HG03439 (cell line): ENCODE data around the gene SLC4A8.
"Not testable (repeated sequence)": the region's sequence is repeated elsewhere in the genome, so short reads cannot be mapped to it uniquely, and the experiment has no call there.

Experiments
- ATAC-seq: cut with Tn5 transposase; IDR thresholded peaks from one replicate; pipeline ENCODE4 v1.9.1; 2021; ENCODE audit warnings: mild to moderate bottlenecking, moderate library complexity; ENCODE audit not compliant: unreplicated experiment

SLC4A8 gene

GRCh38 chr12:51472984-51473383 is 48.4 kb downstream of the SLC4A8 start:
- no peak for ATAC-seq

- ATAC-seq = no peak
Measured at GRCh38 chr12:51473947-51474346, 49.3 kb downstream of the SLC4A8 start.

GRCh38 chr12:51475543-51475942 is 50.9 kb downstream of the SLC4A8 start:
- ATAC-seq = no peak

GRCh38 chr12:51480978-51481377 is 56.3 kb downstream of the SLC4A8 start:
- ATAC-seq = no peak

GRCh38 chr12:51482929-51483697 is 58.5 kb downstream of the SLC4A8 start:
- no peak for ATAC-seq

- ATAC-seq = no peak
Measured at GRCh38 chr12:51484119-51484518, 59.5 kb downstream of the SLC4A8 start.

GRCh38 chr12:51488281-51488680 is 63.6 kb downstream of the SLC4A8 start:
- ATAC-seq = no peak

GRCh38 chr12:51493281-51493680 is 68.7 kb downstream of the SLC4A8 start:
- ATAC-seq = no peak

- no peak for ATAC-seq
Measured at GRCh38 chr12:51496895-51497294, 72.3 kb downstream of the SLC4A8 start.

- ATAC-seq = no peak
Measured at GRCh38 chr12:51504851-51505250, 80.2 kb downstream of the SLC4A8 start.

GRCh38 chr12:51505360-51506105 is 80.9 kb downstream of the SLC4A8 start:
- ATAC-seq = no peak

GRCh38 chr12:51507178-51507577 is 82.5 kb downstream of the SLC4A8 start:
- no peak for ATAC-seq

- ATAC-seq = no peak
Measured at GRCh38 chr12:51508285-51508684, 83.7 kb downstream of the SLC4A8 start.

- no peak for ATAC-seq
Measured at GRCh38 chr12:51511546-51512260, 87.1 kb downstream of the SLC4A8 start.

- no peak for ATAC-seq
Measured at GRCh38 chr12:51512438-51512837, 87.8 kb downstream of the SLC4A8 start.

- ATAC-seq = not testable (repeated sequence)
Measured at GRCh38 chr12:51515037-51515436, 90.4 kb downstream of the SLC4A8 start.

GRCh38 chr12:51517316-51517715 is 92.7 kb downstream of the SLC4A8 start:
- no peak for ATAC-seq

GRCh38 chr12:51517800-51518199 is 93.2 kb downstream of the SLC4A8 start:
- ATAC-seq = no peak

GRCh38 chr12:51519755-51520154 is 95.1 kb downstream of the SLC4A8 start:
- no peak for ATAC-seq

- ATAC-seq = no peak
Measured at GRCh38 chr12:51520576-51521325, 96.1 kb downstream of the SLC4A8 start.
